ENCODE data around the gene RPSA.

Gene RPSA

DNA sequence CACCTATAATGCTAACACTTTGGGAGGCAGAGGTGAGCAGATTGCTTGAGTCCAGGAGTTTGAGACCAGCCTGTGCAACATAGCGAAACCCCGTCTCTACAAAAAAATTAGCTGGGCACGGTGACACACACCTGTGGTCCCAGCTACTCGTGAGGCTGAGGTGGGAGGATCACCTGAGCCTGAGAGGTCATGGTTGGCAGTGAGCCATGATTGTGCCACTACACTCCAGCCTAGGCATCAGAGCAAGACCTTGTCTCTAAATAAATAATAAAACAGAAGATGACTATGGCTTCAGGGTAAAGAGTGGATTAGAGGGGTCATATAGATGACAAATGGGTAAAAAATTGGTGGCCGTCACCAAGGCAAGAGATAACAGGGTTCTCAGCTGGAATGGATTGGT lies 20.2 kb upstream of the RPSA start:
- Histone ChIP-seq H3K4me3 (ENCODE audit: low read length) (no peak overlapping the region), H4K20me1 (ENCODE audit: control insufficient read depth, insufficient read depth, low read depth, low read length) (peaks cover 30% of the 10 kb centered on the region), H3F3A (ENCODE audit: control insufficient read depth, insufficient read depth) (no peaks in the 10 kb centered on the region), H3K9me3 (ENCODE audit: control insufficient read depth, insufficient read depth, low read length) (no peaks in the 10 kb centered on the region), H3K27me3 (ENCODE audit: control insufficient read depth, low read length) (no peaks in the 10 kb centered on the region), H3K4me1 (ENCODE audit: control insufficient read depth, low read length) (peaks cover 60% of the 10 kb centered on the region), H3K27ac (ENCODE audit: low read depth, low read length) (no peak overlapping the region), H3K4me2 (ENCODE audit: low read length) (peak overlapping the region; percentile 57; the same call in 1 of the 2 replicates), H3K79me2 (ENCODE audit: control insufficient read depth, low read length) (peaks cover 80% of the 10 kb centered on the region), H3K36me3 (ENCODE audit: control insufficient read depth, low read length) (peaks cover 54% of the 10 kb centered on the region), H3K9me2 (replicated peaks; ENCODE audit: control insufficient read depth, low read length) (no peaks in the 10 kb centered on the region)
- TF ChIP-seq EZH2phosphoT487 (IDR thresholded peaks at IDR 0.05; ENCODE audit: borderline replicate concordance, low read length): no peak
- TF ChIP-seq, protein P1, sequence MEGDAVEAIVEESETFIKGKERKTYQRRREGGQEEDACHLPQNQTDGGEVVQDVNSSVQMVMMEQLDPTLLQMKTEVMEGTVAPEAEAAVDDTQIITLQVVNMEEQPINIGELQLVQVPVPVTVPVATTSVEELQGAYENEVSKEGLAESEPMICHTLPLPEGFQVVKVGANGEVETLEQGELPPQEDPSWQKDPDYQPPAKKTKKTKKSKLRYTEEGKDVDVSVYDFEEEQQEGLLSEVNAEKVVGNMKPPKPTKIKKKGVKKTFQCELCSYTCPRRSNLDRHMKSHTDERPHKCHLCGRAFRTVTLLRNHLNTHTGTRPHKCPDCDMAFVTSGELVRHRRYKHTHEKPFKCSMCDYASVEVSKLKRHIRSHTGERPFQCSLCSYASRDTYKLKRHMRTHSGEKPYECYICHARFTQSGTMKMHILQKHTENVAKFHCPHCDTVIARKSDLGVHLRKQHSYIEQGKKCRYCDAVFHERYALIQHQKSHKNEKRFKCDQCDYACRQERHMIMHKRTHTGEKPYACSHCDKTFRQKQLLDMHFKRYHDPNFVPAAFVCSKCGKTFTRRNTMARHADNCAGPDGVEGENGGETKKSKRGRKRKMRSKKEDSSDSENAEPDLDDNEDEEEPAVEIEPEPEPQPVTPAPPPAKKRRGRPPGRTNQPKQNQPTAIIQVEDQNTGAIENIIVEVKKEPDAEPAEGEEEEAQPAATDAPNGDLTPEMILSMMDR (IDR thresholded peaks at IDR 0.05; ENCODE audit: low read depth, low read length, poor library complexity, severe bottlenecking): no peak

DNA sequence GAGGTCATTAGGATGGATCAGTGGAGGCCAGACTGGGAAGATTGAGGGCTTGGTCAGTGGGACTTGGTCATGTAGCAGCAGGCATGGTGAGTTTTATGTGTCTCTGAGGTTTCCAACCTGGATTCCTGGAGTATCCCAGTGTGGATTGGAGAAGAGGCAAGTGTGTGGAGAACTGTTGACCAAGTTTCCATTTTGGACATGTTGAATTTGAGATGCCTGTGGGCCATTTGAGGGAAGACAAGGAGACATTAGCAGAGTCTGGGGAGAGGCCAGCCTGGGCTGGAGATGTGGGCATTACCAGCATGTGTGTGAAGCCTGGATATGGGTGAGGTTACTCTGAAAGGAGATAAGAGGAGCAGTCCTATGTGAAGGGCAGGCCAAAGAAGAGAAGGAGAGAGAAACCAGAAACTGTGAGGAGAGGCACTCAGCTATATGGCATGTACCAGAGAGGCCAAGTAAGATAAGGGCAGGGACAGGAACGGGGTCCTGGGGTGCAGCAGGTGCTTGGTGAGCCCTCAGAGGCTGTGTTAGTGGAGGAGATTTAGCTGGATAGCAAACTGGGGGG lies 19.0 kb upstream of the RPSA start:
- H3K27ac ChIP-seq (ENCODE audit: low read depth, low read length): no peak overlapping the region
- H3K4me1 ChIP-seq (ENCODE audit: control insufficient read depth, low read length): peaks cover 57% of the 10 kb centered on the region
- H3K4me2 ChIP-seq (ENCODE audit: low read length): peak overlapping the region; percentile 57
- no peaks in the 10 kb centered on the region for H3K9me2 ChIP-seq (replicated peaks; ENCODE audit: control insufficient read depth, low read length)
- TF ChIP-seq EZH2phosphoT487 (IDR thresholded peaks at IDR 0.05; ENCODE audit: borderline replicate concordance, low read length): no peak
- TF ChIP-seq, protein P1 (IDR thresholded peaks at IDR 0.05; ENCODE audit: low read depth, low read length, poor library complexity, severe bottlenecking): no peak
- H3K79me2 ChIP-seq (ENCODE audit: control insufficient read depth, low read length): peaks cover 81% of the 10 kb centered on the region
- peaks cover 64% of the 10 kb centered on the region for H3K36me3 ChIP-seq (ENCODE audit: control insufficient read depth, low read length)
- H3K4me3 ChIP-seq (ENCODE audit: low read length): peak overlapping the region; percentile 52
- H4K20me1 ChIP-seq (ENCODE audit: control insufficient read depth, insufficient read depth, low read depth, low read length): peaks cover 30% of the 10 kb centered on the region
- no peaks in the 10 kb centered on the region for H3F3A ChIP-seq (ENCODE audit: control insufficient read depth, insufficient read depth)
- no peaks in the 10 kb centered on the region for H3K9me3 ChIP-seq (ENCODE audit: control insufficient read depth, insufficient read depth, low read length)
- H3K27me3 ChIP-seq (ENCODE audit: control insufficient read depth, low read length): no peaks in the 10 kb centered on the region

DNA sequence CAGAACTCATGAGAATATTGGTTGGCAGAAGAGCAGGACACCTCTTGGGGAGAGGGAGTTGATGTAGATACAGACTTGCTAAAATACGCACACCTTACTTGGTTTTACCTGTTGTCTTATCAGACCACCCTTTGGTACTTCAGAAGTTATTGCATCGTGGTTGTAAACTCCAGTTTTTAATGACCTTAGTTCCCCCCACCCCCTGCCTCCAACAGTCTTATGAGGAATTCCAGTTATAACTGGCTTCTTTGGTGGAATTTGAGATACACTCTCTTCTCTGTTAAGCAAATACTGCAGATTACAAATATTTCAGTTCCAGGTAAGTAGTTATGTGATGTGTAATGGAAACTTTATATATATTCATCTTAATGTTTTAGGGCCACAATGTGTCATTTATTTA lies 18.4 kb upstream of the RPSA start:
- H3K27me3 ChIP-seq (ENCODE audit: control insufficient read depth, low read length): no peaks in the 10 kb centered on the region
- peaks cover 30% of the 10 kb centered on the region for H4K20me1 ChIP-seq (ENCODE audit: control insufficient read depth, insufficient read depth, low read depth, low read length)
- H3F3A ChIP-seq (ENCODE audit: control insufficient read depth, insufficient read depth): no peaks in the 10 kb centered on the region
- peaks cover 81% of the 10 kb centered on the region for H3K79me2 ChIP-seq (ENCODE audit: control insufficient read depth, low read length)
- H3K27ac ChIP-seq (ENCODE audit: low read depth, low read length): no peak overlapping the region
- peaks cover 71% of the 10 kb centered on the region for H3K36me3 ChIP-seq (ENCODE audit: control insufficient read depth, low read length)
- peak overlapping the region; percentile 52 for H3K4me3 ChIP-seq (ENCODE audit: low read length)
- peaks cover 53% of the 10 kb centered on the region for H3K4me1 ChIP-seq (ENCODE audit: control insufficient read depth, low read length)
- TF ChIP-seq, protein P1 (IDR thresholded peaks at IDR 0.05; ENCODE audit: low read depth, low read length, poor library complexity, severe bottlenecking): no peak
- no peak for TF ChIP-seq EZH2phosphoT487 (IDR thresholded peaks at IDR 0.05; ENCODE audit: borderline replicate concordance, low read length)
- H3K9me2 ChIP-seq (replicated peaks; ENCODE audit: control insufficient read depth, low read length): no peaks in the 10 kb centered on the region
- H3K4me2 ChIP-seq (ENCODE audit: low read length): peak overlapping the region; percentile 57
- no peaks in the 10 kb centered on the region for H3K9me3 ChIP-seq (ENCODE audit: control insufficient read depth, insufficient read depth, low read length)

All from DOHH2 (cell line).